Esophagus (tissue), 2 donors: ENCODE measurements around the gene OR8U1. TPM values are rescaled to one million over a fixed set of nuclear protein-coding genes. Genes with fewer than 3 reads are reported as not detected.
"Not testable (repeated sequence)": the region's sequence is repeated elsewhere in the genome, so short reads cannot be mapped to it uniquely, and the experiment has no call there.

Experiments used
- H3K27ac ChIP-seq, 2 donors: one replicate each; pipeline ENCODE4 v1.5.1; 2013; ENCODE audit warnings: low read depth in 2 of 2, mild to moderate bottlenecking in 2 of 2, inconsistent platforms in 1 of 2, low read length in 1 of 2, moderate library complexity in 1 of 2
- H3K27me3 ChIP-seq, 2 donors: one replicate each; pipeline ENCODE4 v1.6.1; 2013; ENCODE audit warnings: low read length in 2 of 2, control low read depth in 1 of 2, mild to moderate bottlenecking in 1 of 2; ENCODE audit not compliant: insufficient read depth in 2 of 2, control insufficient read depth in 1 of 2
- H3K36me3 ChIP-seq, 2 donors: one replicate each; pipeline ENCODE4 v1.6.1; 2013; ENCODE audit warnings: low read length in 1 of 2; ENCODE audit not compliant: control insufficient read depth in 2 of 2, insufficient read depth in 2 of 2
- H3K4me1 ChIP-seq, 2 donors: one replicate each; pipeline ENCODE4 v1.6.1; 2013; ENCODE audit warnings: low read length in 1 of 2; ENCODE audit not compliant: control insufficient read depth in 2 of 2, insufficient read depth in 2 of 2
- H3K4me3 ChIP-seq, 2 donors: one replicate each; pipeline ENCODE4 v1.5.1; 2013; ENCODE audit warnings: low read length in 2 of 2, mild to moderate bottlenecking in 2 of 2, low read depth in 1 of 2, moderate library complexity in 1 of 2
- H3K9me3 ChIP-seq, 2 donors: one replicate each; pipeline ENCODE4 v1.6.1; 2013; ENCODE audit warnings: mild to moderate bottlenecking in 2 of 2, low read depth in 1 of 2, low read length in 1 of 2, moderate library complexity in 1 of 2; ENCODE audit not compliant: control insufficient read depth in 2 of 2, insufficient read depth in 1 of 2
- WGBS, 2 donors: extraction: QIAGEN DNeasy Blood & Tissue Kit; methylation state at CpG; one replicate each; pipeline ENCODE4 v1.1.7; 2013; 5-methylcytosine and 5-hydroxymethylcytosine counted together
- polyA plus RNA-seq, 2 donors: library from polyadenylated mRNA; stranded (reverse); fragments of 200-250 nt; gene quantifications; one replicate each; pipeline ENCODE4 v1.2.3, GENCODE V29; 2013
- donor health status: healthy with polysubstance abuse.
- donor health status: Bipolar disorder and iron deficiency.

OR8U1 gene
- not detected for polyA plus RNA-seq

DNA sequence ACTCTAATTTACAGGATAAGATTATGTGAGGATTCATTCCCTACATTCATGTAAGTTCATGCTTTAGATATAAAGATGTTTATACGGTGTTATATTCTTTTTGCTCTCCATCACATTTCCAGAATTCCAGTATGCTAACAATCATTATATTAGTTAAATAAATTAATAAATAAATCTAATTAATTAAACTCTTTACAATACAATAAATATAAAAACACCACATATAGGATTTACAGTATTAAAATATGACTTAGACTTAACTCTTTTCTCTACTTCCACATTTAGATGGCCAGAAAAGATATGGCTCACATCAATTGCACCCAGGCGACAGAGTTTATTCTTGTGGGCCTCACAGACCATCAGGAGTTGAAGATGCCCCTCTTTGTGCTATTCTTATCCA lies at the start of gene OR8U1:
Gene OR8U1, plus strand, starts transcription at position 301 of the 400 bp plus-strand sequence. Its CDS starts 0 bp downstream, at position 301.
- Histone ChIP-seq H3K4me1 (no peaks in the 10 kb centered on the region), H3K9me3 (no peaks in the 10 kb centered on the region), H3K27ac (no peak within 1 kb of the TSS), H3K27me3 (no peaks in the 10 kb centered on the region), H3K36me3 (no peaks in the 10 kb centered on the region), H3K4me3 (no peak within 1 kb of the TSS)
- WGBS, 2 donors: 77 to 87% methylated on average over 2 of the region's 2 CpGs

DNA sequence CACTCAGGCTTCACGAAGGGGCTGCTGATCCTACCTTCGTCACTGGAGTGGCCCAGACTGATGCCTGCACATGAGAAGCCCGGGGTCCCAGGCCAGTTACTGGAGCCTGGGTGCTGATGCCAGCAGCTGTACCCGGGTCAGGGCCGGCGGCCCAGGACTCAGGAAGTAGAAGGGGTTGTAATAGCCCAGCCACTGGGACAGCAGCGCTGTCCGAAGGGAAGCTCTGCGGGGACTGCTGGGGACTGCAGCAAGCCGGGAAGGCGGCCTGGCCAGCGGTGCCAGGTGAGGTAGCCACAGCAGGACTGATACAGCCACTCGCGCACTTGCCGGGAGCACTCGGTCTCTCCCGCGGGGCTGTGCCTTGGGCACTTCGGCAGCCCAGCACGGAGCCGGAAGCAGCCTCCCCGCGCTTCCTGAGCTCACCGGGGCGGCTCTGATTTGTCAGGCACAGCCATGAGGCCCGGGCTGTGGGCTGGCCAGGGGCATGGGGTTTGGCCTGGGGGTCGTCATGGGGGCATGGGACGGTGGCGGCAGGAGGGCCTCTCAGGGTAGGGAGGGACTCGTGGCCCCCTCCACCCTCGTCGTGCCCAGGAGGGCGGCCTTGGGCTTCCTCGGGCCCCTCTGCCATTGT lies 43.4 kb upstream of the OR8U1 start:
- H3K27me3 ChIP-seq: no peaks in the 10 kb centered on the region
- H3K4me1 ChIP-seq: no peaks in the 10 kb centered on the region
- no peak overlapping the region for H3K27ac ChIP-seq
- H3K36me3 ChIP-seq: no peaks in the 10 kb centered on the region
- H3K4me3 ChIP-seq: no peak overlapping the region
- peaks cover 0 to 12% of the 10 kb centered on the region in 2 donors for H3K9me3 ChIP-seq
- WGBS, 2 donors: 83 to 90% methylated on average over 28 to 34 of the region's 34 CpGs

DNA sequence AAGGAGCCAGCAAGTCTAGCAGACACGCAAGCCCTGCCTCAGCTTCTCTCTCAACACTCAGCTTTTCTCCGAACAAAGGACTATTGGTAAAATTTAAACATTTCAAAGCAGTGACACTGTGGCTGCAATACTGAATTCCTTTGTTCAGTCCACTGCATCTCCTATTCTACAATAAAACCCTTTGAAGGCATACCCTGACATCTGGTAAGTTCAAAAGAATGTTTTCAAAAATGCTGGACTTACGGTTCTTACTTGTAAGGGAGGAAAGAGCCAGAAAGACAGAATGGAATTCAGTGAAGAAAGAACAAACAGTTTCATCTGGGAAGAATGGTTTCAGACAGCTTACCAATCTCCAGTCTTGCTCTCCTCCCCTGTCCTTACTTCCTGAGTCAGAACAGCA lies 42.3 kb upstream of the OR8U1 start:
- Histone ChIP-seq H3K4me3 (no peak overlapping the region), H3K9me3 (peaks cover 0 to 13% of the 10 kb centered on the region in 2 donors), H3K27ac (no peak overlapping the region), H3K36me3 (no peaks in the 10 kb centered on the region), H3K27me3 (no peaks in the 10 kb centered on the region), H3K4me1 (no peaks in the 10 kb centered on the region)
- WGBS, 2 donors: 64 to 71% methylated on average over 3 of the region's 3 CpGs

DNA sequence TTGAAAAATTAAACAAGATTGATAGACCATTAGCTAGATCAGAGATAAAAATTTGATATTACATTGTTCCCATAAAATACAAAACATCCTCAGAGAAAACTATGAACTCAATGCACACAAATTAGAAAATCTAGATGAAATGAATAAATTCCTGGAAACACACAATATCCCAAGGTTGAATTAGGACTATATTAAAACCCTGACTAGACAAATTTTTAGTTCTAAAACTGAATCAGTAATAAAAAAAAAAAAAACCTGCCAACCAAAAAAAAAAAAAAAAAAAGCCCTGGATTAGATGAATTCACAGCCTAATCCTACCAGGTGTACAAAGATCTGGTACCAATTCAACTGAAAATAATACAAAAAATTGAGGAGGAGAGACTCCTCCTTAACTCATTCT lies 35.1 kb upstream of the OR8U1 start:
- no peaks in the 10 kb centered on the region for H3K36me3 ChIP-seq
- no peaks in the 10 kb centered on the region for H3K27me3 ChIP-seq
- peaks cover 0 to 4% of the 10 kb centered on the region in 2 donors for H3K9me3 ChIP-seq
- H3K4me1 ChIP-seq: no peaks in the 10 kb centered on the region
- H3K27ac ChIP-seq: no peak overlapping the region
- no peak overlapping the region for H3K4me3 ChIP-seq

DNA sequence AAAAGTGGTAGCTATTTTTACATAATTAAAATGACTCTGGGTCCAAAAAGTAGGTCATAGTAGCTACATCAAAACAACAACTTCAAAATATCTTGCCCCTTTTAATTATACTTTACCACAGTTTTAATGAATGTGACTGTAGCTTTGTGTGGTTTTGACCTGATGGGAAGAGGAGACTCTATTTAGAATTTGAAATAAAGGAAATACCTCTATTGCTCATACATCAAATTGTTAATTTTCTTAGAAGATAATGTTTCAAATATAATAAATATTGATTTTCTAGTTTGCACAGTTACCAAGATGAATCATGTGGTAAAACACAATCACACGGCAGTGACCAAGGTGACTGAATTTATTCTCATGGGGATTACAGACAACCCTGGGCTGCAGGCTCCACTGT lies 29.7 kb upstream of the OR8U1 start, which contains the start of gene OR8K1:
Gene OR8K1, plus strand, starts transcription at position 301 of the 400 bp plus-strand sequence. Its CDS starts 0 bp downstream, at position 301.
- H3K36me3 ChIP-seq: no peaks in the 10 kb centered on the region
- no peaks in the 10 kb centered on the region for H3K4me1 ChIP-seq
- no peak within 1 kb of the TSS for H3K27ac ChIP-seq
- 84 to 92% methylated on average over 1 of the region's 1 CpG for WGBS, 2 donors
- no peaks in the 10 kb centered on the region for H3K9me3 ChIP-seq
- H3K27me3 ChIP-seq: no peaks in the 10 kb centered on the region
- H3K4me3 ChIP-seq: no peak within 1 kb of the TSS

DNA sequence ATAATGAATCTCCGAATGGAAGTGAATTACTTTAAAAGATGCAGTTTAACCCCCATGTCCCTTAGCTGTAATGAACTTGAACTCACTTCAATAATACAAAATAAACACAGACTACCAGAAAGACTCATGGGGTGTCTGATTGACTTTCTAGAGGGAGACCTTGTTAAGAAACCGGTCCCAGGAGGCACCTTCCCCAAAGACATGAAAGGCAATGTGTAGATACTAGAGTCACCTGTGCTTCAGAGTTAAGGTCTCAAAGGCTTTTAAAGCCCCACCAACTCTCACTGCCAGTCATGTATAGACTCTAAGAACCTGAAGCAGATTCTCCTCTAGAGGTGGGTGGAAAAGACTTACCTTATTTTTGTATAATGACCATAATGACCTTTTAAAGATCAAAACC lies 21.4 kb upstream of the OR8U1 start, which contains the start of gene OR8J1:
Gene OR8J1, plus strand, starts transcription at position 301 of the 400 bp plus-strand sequence. CDS start 5,956 bp downstream, outside the sequence.
- Histone ChIP-seq H3K4me3 (no peak within 1 kb of the TSS), H3K4me1 (no peaks in the 10 kb centered on the region), H3K27me3 (no peaks in the 10 kb centered on the region), H3K27ac (no peak within 1 kb of the TSS), H3K9me3 (no peaks in the 10 kb centered on the region), H3K36me3 (no peaks in the 10 kb centered on the region)
- WGBS, 2 donors: 40 to 70% methylated on average over 2 of the region's 2 CpGs

DNA sequence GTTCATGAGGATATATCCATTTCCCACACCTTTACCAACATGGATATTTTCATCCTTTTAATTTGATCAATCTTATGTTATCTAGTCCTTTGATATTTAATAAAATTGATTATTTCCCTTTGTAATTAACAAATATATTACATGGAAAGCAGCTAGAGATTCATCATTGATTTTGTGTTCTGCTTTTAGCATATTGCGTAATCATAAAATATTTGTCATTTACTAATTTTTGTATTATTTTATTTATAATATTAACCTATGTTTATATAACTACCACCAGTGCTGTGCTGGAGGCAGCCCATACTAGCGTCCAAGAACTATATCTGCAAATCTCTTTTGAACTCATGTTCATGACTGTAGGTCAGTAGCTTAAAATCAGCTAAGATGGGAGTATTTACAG lies 4.7 kb downstream of the OR8U1 start:
- Histone ChIP-seq H3K4me3 (no peak overlapping the region), H3K27ac (no peak overlapping the region), H3K36me3 (no peaks in the 10 kb centered on the region), H3K27me3 (no peaks in the 10 kb centered on the region), H3K9me3 (no peaks in the 10 kb centered on the region), H3K4me1 (no peaks in the 10 kb centered on the region)
- WGBS, 2 donors: 65 to 68% methylated on average over 2 of the region's 2 CpGs

DNA sequence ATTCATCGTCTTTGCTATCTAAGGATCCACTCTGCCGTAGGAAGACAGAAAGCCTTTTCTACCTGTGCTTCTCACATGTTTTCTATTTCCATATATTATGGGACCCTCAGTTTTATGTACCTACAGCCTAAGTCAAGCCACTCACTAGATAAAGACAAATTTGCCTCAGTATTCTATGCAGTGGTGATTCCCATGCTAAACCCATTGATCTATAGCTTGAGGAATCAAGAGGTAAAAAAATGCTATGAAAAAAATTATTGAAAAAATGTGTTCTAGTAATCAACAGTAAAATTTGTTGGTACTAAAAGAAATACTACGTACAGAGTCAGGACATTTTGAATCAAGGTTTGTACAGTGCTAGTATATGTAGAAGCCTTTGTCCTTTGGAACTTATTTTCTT lies 19.0 kb downstream of the OR8U1 start:
- 82 to 89% methylated on average over 3 of the region's 3 CpGs for WGBS, 2 donors
- H3K4me1 ChIP-seq: no peaks in the 10 kb centered on the region
- H3K36me3 ChIP-seq: no peaks in the 10 kb centered on the region
- no peak overlapping the region for H3K27ac ChIP-seq
- H3K9me3 ChIP-seq: no peaks in the 10 kb centered on the region
- no peak overlapping the region for H3K4me3 ChIP-seq
- H3K27me3 ChIP-seq: no peaks in the 10 kb centered on the region

DNA sequence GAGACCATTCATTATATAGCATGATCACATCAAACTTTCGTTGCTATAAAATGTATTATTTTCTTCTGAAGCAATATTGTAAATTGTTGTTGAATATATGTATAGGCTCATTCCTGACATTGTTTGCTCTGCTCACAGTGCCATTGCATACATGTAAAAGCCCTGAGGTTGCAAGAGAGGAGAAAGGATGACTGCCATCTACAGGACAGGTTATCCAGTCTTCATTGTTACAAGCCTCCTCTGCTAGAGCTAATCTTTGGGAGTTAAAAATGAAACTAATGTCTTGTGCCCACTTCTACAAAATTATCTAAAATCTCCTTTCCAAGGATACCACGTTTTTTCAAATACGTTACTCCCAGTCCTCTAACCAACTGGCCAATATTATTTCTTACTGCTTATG lies 20.6 kb downstream of the OR8U1 start:
- no peaks in the 10 kb centered on the region for H3K9me3 ChIP-seq
- no peak overlapping the region for H3K27ac ChIP-seq
- 55 to 56% methylated on average over 3 of the region's 3 CpGs for WGBS, 2 donors

DNA sequence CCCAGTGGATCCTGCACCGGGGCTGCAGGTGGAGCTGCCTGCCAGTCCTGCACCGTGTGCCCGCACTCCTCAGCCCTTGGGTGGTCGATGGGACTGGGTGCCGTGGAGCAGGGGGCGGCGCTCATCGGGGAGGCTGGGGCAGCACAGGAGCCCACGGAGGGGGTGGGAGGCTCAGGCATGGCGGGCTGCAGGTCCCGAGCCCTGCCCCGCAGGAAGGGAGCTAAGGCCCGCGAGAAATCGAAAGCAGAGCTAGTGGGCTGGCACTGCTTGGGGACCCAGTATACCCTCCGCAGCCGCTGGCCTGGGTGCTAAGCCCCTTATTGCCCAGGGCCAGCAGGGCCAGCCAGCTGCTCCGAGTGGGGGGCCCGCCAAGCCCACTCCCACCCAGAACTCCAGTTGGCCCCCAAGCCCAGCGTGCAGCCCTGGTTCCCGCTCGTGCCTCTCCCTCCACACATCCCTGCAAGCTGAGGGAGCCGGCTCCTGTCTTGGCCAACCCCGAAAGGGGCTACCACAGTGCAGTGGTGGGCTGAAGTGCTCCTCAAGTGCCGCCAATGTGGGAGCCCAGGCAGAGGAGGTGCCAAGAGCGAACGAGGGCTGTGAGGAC lies 26.5 kb downstream of the OR8U1 start:
- WGBS, 2 donors: 88 to 93% methylated on average over 26 to 27 of the region's 27 CpGs
- H3K4me1 ChIP-seq, H3K9me3 ChIP-seq, H3K27me3 ChIP-seq, H3K4me3 ChIP-seq, H3K36me3 ChIP-seq, H3K27ac ChIP-seq: not testable (repeated sequence)

More for the DNA sequence above, 20.6 kb downstream of the OR8U1 start:
- Histone ChIP-seq H3K4me3 (no peak overlapping the region), H3K4me1 (no peaks in the 10 kb centered on the region), H3K27me3 (no peaks in the 10 kb centered on the region), H3K36me3 (no peaks in the 10 kb centered on the region)
